Upper lobe of left lung (tissue), 4 donors: Measurements from ENCODE around the gene BMPR1B.

Source experiments
- CTCF ChIP-seq, 6 experiments: fragments of 450-650 bp in 4 of 6; fragments of 200-600 bp in 2 of 6; sonication (generic) in 2 of 6; IDR thresholded peaks; one replicate each; pipeline ENCODE4 v1.5.1; 2016 to 2019; ENCODE audit warnings: antibody characterized with exemption in 6 of 6
- EP300 ChIP-seq, 4 donors: sonication (generic); formaldehyde crosslinking; IDR thresholded peaks; one replicate each; pipeline ENCODE4 v1.5.1; 2017; ENCODE audit warnings: antibody characterized with exemption in 4 of 4, control low read depth in 2 of 4
- POLR2A ChIP-seq, 4 donors: fragments of 450-650 bp; IDR thresholded peaks; one replicate each; pipeline ENCODE4 v1.5.1; 2016 to 2017; ENCODE audit warnings: antibody characterized with exemption in 4 of 4, mild to moderate bottlenecking in 2 of 4
- POLR2AphosphoS5 ChIP-seq, 2 donors: sonication (generic); formaldehyde crosslinking; IDR thresholded peaks; one replicate each; pipeline ENCODE4 v1.5.1; 2017; ENCODE audit warnings: antibody characterized with exemption in 2 of 2

DNA sequence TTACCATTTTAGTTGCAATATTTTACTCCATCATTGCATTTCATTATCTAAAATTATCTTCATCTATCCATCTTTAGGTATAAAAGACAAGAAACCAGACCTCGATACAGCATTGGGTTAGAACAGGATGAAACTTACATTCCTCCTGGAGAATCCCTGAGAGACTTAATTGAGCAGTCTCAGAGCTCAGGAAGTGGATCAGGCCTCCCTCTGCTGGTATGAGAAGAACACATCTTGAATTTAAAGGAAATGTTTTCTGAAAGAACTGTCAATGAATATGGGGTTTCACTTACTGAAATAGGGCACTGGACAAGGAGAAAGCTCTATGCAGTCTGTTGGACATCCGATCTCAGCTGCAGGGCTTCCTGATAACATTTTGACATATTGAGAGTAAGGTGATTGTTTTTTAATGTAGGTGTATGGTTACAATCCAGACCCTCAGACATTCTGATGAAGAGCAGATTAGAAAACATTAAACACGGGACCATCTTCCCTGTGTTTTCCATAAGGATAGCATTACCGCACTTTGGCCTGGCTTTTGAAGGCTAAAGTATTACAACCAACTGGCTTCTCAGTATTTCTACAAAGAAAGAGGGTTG is 367.2 kb downstream of the BMPR1B start:
- TF ChIP-seq CTCF (IDR thresholded peaks at IDR 0.05) (peak in 2 of 6 experiments; percentile 37 to 41), POLR2AphosphoS5 (IDR thresholded peaks at IDR 0.05) (no peak), POLR2A (IDR thresholded peaks at IDR 0.05) (no peak), EP300 (IDR thresholded peaks at IDR 0.05) (no peak)
